Occipital lobe (tissue), 2 donors: Measurements from ENCODE around the gene CENPH. TPM values are rescaled to one million over a fixed set of nuclear protein-coding genes. Genes with fewer than 3 reads are reported as not detected.
"Not testable (repeated sequence)": the region's sequence is repeated elsewhere in the genome, so short reads cannot be mapped to it uniquely, and the experiment has no call there.

Experiments used
- DNase-seq: peaks from one replicate; lab custom pipeline; 2025; lab: John Stamatoyannopoulos, UW
- total RNA-seq: library from RNA; depleted of rRNA; stranded (reverse); fragments of >200 nt; gene quantifications from one replicate; pipeline ENCODE4 v1.2.3, GENCODE V29; 2014

CENPH gene
- total RNA-seq, 1 donor from 2014 or later: 16.2 TPM

DNA sequence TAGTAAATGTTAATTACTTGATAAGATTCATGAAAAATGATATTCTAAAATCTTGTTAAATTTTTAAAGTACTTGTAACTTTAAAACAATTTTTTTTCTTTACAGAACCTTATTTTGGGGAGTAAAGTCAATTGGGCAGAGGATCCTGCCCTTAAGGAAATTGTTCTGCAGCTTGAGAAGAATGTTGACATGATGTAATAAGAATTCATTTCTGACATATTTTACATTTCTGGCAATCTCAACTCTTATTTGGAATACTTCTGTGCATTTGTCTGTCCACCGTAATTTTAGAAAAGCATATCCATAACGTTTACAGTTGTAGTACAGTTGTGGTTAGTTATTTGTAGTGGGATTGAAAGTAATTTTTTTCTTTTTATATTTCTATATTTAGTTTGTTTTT is 20.2 kb downstream of the CENPH start:
- DNase-seq: no peak

DNA sequence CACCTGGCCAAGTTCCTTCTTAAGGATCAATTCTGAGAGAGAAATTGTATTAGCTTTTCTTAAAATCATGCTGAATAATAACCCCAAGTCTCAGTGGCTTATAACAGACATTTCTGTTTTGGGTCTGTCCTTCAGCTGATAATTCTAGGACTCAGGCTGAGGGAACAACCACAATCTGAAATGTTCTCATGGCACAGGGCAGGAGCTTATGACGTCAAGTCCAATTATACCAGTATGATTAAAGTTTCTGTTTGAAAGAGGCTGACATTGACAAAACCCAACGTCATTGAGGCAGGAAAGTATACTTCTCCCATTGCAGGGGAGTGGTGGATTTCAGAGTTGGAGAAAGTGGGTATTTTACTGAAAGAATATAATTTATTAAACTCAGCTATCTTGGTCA is 21.8 kb downstream of the CENPH start:
- DNase-seq: no peak

DNA sequence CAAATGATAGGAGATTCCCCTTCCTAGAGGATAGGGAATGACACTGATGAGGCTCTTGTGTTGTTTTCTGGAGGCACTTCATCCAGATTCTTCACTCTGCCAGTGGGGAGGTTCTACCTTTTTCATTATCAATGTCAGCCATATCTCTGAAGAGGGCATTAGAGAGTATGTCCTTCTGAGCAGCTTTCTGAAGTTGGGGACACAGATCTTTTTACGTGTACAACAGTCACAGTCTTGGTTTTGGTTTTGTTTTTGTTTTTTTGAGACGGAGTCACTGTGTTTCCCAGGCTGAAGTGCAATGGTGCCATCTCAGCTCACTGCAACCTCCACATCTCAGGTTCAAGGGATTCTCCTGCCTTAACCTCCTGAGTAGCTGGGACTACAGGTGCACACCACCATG is 22.6 kb downstream of the CENPH start:
- no peak for DNase-seq

DNA sequence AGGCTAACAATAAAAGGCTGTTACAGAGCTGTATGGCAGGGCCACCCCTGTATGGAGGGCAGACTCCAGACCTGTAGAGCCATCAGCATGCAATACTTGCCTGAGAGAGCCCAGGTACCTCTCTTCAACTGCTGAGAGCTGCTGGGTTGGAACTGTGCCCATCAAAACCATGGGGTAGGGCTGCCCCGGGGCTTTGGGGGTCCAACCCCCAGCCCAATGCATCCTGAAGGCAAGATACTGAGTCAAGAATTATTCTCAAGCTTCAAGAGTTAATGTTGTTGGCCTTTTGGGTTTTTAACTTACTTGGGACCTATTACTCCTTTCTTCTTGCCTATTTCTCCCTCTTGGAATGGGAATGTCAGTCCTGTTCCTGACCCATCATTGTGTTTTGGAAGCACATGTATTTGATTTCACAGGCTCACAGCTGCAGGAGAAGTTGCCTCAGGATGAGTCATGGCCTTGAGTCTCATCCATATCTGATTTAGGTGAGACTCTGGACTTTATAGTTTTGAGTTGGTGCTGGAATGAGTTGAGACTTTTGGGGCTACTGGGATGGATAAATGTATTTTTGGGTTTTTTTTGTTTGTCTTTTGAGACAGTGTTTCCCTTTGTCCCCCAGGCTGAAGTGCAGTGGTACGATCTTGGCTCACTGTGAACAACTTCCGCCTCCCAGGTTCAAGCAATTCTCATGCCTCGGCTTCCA is 24.3 kb downstream of the CENPH start:
- no peak for DNase-seq

DNA sequence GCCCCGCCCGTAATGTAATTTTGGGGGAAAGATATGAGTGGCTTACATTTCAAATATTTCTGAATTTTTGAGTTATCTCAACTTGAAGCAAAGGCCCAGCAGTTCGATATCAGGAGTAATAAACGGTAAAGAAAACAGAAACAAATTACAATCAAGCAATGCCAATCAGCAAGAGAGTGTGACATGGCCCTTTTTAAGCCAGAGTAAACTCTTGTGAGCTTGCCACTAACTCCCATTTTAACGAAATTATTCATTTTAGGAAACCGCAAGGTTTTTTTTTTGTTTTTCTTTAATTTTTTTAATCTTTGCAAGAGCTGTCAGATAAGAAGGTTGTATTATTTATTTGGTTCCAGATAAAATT is 27.7 kb downstream of the CENPH start:
- no peak for DNase-seq

DNA sequence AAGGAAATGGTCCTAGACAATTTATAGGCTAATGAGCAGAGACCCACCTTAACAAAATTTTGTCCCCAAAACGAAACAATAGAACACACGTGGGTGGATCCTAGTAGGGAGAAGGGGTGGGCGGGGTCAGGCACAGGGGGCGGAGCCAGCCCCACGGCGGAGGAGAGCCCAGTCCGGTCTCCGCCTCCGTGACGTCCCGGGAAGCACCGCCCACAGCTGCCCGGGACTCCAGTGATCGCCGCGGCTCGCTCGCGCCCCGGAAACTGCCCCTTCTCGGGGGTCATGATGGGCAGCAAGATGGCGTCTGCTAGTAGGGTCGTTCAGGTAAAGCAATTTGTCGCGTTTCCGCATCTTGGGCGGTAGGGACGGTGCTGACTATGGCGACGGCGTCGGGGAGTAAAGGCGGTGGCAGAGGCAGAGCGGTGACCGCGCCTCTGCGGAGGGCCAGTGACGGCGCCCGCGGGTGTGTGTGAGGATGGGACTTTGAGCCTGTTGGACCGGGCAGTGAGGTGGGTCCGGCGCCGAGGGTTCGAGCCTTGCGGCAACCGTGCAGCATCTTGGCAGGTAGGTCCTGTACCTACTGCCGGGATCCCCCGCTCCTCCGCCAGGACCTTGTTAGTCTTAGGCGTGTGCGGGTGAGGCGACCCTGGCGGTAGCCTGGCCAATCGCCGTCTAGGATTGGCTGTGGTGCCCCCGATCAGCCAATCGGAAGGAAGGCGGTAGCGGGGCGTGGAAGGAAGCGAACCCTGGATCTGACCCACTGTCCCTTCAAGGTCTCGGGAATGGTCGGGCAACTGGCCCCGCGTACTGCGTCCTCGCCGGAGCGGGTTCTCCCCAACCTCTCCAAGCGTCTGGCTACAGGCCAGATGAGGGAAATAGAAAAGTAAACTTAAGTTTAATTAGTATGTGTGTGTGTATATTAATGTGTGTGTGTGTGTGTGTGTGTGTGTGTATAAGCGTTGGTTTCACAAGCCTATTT is 28.5 kb downstream of the CENPH start:
- peak; percentile 94 for DNase-seq

DNA sequence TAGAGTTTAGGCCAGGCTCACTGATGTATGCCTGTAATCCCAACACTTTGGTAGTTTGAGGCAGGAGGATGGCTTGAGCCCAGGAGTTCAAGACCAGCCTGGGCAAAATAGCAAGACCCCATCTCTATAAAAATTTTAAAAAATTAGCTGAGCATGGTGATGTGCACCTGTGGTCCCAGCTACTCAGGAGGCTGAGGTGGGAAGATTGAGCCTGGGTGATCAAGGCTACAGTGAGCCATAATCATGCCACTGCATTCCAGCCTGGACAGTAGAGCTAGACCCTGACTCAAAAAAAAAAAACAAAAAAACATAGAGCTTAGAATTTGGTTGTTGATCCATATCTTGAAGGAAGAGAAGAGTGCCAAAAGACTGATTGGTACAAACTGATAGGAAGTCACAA is 30.6 kb downstream of the CENPH start:
- DNase-seq: no peak

DNA sequence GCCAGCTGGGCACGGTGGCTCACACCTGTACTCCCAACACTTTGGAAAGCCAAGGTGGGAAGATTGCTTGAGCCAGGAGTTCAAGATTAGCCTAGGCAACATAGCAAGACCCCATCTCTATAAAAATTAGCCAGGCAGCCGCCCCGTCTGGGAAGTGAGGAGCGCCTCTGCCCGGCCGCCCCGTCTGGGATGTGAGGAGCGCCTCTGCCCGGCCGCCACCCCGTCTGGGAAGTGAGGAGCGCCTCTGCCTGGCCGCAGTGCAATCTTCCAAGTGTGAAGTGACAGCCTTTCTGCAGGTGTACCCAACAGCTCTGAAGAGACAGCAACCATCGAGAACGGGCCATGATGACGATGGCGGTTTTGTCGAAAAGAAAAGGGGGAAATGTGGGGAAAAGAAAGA is 31.0 kb downstream of the CENPH start:
- DNase-seq: not testable (repeated sequence)

DNA sequence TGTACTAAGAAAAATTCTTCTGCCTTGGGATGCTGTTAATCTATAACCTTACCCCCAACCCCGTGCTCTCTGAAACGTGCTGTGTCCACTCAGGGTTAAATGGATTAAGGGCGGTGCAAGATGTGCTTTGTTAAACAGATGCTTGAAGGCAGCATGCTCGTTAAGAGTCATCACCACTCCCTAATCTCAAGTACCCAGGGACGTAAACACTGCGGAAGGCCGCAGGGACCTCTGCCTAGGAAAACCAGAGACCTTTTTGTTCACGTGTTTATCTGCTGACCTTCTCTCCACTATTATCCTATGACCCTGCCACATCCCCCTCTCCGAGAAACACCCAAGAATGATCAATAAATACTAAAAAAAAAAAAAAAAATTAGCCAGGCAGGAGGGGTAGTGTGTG is 31.4 kb downstream of the CENPH start:
- not testable (repeated sequence) for DNase-seq

DNA sequence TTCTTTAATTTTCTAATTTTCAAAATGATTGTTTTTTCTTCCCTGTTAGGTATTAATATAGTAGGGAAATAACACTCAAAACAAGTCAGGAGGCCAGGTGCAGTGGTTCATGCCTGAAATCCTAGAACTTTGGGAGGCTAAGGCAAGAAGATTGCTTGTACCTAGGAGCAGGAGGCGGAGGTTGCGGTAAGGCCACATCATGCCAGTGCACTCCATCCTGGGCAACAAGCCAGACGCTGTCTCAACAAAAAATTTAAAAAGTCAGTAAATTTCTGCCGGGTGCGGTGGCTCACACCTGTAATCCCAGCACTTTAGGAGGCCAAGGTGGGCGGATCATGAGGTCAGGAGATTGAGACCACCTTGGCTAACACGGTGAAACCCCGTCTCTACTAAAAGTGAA is 35.1 kb downstream of the CENPH start:
- no peak for DNase-seq

DNA sequence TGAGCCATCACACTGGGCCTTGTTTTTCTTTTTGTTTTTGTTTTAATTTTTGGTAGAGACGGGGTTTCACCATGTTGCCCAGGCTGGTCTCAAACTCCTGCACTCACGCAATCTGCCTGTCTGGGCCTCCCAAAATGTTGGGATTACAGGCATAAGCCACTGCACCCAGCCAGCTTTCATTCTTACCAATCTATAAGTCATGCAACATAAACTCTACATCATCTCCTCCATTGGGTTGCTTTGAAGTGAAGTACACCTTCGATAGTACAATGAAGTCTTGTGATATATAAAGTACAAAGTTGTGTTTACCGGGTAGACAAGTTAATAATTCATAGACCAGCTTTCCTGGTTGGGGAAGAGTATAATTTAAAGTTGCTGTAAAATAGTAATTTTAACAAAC is 36.5 kb downstream of the CENPH start:
- DNase-seq: no peak

DNA sequence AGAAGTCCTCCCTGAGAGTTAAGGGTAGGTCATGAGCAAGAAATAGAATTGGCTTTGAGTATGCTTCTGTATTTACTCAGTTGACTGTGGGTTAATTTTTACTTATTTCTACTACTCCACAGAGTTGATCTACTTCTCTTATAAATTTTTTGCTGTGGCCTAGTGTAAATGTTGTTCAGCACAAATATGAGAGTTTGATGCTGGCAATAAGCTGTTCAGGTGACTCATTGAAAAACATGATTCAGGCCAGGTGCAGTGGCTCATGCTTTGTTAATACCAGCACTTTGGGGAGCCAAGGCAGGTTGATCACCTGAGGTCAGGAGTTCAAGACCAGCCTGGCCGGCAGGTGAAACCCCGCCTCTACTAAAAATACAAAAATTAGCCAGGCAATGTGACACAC is 40.8 kb downstream of the CENPH start:
- no peak for DNase-seq

DNA sequence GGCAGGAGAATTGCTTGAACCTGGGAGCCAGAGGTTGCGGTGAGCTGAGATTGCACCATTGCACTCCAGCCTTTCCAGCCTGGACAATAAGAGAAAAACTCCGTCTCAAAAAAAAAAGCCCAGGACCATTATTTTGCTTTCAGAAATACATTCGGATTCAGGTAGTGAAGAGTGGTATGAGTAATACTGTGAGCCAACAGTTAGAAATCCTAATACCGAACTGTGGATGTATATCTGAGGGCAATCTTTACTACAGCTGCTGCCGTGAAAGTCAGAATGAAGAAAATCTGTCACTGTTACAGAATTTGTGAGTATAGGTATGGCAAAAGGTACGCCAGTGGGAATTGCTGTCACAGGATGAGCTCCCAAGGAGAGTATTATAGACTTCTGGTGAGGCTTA is 41.9 kb downstream of the CENPH start:
- no peak for DNase-seq

DNA sequence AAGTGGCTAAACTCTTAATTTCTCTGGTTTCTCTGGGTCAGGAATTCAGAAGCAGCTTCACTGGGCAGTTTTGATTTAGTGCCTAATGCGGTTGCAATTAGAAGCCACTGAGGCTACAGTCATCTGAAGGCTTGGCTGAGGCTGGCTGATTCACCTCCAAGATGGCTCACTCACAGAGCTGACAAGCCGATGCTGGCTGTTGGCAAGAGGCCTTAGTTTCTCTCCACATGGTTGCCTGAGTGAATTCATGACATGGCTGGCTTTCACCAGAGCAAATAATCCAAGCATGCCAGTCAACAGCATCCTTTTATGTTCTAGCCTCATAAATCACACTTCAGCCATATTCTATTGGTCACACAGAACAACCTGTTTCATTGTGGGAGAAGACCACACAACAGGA is 42.5 kb downstream of the CENPH start:
- peak; percentile 30 for DNase-seq

DNA sequence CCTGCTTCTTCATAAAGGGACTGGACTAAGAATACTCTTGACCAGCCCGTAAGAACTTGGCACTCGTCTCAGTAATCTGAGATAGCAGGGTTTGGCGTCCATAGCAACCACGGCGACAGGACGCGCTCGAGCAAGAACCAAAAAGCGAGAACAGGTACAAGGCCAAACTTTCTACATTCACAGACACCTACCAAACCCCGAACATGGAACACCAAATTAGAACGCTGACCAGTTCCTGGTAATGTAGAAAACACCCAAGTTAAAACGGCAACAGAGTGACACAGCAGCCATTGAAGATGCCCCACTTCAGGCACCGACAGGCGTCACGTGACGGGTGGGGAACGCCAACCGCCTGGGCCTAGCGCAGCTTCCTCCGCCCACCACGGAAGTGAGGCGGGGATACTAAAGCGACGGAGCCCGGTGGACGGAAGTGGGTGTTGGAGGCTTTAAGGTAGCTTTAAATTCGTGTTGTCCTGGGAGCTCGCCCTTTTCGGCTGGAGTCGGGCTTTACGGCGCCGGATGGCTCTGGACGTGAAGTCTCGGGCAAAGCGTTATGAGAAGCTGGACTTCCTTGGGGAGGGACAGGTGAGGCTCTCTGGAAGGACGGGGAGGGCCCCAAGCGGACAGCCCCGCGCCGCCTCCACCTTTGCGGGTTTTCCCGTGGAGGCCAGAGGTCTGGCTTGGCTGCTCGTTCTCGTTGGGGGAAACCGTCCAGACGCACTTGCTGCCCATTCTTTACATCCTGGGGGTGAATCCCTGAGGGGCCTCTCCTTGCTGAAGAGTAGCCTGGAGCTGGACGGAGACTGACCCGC is 45.3 kb downstream of the CENPH start, which contains the start of gene CDK7:
Gene CDK7 (plus strand): TSS at position 430 of the 812 bp plus-strand sequence. CDS start 90 bp downstream, at position 520.
- peak; percentile 93 for DNase-seq

DNA sequence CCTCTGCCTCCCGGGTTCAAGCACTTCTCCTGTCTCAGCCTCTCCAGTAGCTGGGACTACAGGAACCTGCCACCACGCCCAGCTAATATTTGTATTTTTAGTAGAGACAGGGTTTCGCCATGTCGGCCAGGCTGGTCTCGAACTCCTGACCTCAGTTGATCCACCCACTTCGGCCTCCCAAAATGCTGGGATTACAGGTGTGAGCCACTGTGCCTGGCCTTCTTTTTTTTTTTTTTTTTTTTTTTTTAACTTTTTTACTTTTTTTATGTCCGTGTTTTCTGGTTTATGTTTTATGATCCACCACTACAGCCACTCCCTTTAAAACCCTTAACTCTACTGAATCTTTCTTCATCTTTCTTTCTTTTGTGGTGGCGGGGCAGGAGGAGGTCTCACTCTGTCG is 47.4 kb downstream of the CENPH start:
- DNase-seq: not testable (repeated sequence)

DNA sequence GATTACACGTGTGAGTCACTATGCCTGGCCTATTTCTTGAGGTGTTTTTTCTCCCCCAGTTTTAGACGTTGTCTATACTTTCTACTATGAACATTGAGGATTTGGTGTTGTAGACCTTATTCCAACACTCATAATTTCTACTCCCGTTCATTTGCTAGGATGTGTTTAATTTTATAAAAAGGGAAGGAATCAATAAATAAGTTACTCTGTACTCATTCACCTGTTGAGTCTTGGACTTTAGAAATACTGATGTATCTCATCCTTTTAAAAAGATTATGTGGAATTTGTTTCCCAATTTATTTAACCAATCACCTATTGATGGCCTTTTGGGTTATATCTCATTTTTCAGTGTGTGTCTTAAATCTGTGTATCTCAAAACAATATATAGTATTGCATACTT is 48.5 kb downstream of the CENPH start:
- no peak for DNase-seq

DNA sequence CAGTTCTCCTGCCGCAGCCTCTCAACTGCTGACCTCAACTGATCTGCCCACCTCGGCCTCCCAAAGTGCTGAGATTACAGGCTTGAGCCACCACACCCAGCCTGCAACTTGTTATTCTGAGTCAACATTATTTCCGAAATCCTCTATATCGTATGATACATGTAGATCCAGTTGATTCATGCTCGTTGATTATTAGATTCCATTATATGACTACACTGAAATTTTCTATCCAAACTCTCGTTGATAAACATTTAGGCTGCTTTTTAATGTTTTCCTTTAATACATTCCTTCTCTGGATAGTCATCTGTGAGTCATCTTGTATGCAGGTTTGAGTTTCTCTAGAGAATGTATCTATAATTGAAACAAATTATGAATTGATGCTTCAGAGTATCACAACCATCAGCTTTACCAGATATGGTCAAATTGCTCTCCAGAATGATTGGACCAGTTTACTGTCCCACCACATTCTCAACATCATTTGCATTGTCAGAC is 49.4 kb downstream of the CENPH start:
- DNase-seq: no peak

DNA sequence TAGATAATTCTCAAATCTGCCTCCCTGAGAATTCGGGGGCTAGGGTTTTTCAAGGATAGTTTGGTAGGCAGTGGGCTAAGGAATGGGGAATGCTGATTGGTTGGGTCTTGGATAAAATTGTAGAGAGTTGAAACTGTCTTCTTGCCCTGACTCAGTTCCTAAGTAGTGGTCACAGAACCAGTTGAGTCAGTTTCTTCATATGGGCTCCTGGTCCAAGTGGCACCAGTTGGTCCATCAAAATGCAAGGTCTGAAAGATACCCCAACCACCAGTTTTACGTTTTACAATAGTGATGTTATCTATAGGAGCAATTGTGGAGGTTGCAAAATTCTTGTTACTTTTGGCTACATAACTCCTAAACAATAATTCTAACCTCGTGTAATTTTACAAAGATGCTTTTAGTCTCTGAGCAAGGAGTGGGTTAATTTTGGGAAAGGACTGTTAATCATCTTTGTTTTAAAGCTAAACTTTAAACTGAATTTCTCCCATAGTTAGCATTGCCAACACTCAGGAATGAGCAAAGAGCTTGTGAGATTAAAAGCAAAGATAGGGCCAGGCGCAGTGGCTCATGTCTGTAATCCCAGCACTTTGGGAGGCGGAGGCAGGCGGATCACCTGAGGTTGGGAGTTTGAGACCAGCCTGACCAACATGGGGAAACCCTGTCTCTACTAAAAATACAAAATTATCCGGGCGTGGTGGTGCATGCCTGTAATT is 53.0 kb downstream of the CENPH start:
- no peak for DNase-seq

DNA sequence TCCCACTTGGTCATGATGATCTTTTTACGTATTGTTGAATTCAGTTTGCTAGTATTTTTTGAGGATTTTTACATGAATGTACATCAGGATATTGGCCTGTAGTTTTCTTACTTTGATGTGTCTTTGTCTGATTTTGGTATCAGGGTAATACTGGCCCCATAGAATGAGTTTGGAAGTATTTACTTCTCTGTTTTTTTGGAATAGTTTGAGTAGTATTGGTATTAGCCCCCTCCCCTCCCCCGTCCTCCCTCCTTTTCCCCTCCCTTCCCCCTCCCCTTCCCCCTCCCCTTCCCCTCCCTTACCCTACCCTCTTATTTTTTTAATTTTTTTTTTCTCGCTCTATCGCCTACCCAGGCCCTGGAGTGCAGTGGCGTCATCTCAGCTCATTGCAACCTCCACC is 55.6 kb downstream of the CENPH start:
- DNase-seq: no peak

DNA sequence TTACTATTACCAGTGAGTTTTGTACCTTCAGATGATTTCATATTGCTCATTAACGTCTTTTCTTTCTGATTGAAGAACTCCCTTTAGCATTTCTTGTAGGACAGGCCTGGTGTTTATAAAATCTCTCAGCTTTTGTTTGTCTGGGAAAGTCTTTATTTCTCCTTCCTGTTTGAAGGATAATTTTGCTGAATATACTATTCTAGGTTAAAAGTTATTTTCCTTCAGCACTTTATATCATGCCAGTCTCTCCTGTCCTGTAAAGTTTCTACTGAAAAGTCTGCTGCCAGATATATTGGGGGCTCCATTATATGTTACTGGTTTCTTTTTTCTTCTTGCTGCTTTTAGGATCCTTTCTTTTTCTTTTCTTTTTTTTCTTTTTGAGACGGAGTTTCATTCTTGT is 58.6 kb downstream of the CENPH start:
- no peak for DNase-seq
